NCI-H460 (cell line): ENCODE results near the gene AOAH. TPM values are rescaled to one million over a fixed set of nuclear protein-coding genes. Genes with fewer than 3 reads are reported as not detected.
A peak's percentile ranks its signal among the peaks of the same experiment; 100 is the strongest.

Source experiments
- DNase-seq: peaks from one replicate; pipeline ENCODE4 v3.0.0-alpha.2; 2016; ENCODE audit warnings: low read depth; ENCODE audit errors: extremely low read depth
- polyA plus RNA-seq: library from polyadenylated mRNA; depleted of rRNA; stranded (reverse); fragments of >200 nt; gene quantifications from 2 replicates; pipeline ENCODE4 v1.2.3, GENCODE V29; 2014; cell fraction: nucleus; rRNA removed
- total RNA-seq: library from RNA; depleted of rRNA; stranded (reverse); fragments of >200 nt; shearing (Covaris generic); gene quantifications from 2 replicates; pipeline ENCODE4 v1.2.3, GENCODE V29; 2014; rRNA removed

Gene AOAH, protein sequence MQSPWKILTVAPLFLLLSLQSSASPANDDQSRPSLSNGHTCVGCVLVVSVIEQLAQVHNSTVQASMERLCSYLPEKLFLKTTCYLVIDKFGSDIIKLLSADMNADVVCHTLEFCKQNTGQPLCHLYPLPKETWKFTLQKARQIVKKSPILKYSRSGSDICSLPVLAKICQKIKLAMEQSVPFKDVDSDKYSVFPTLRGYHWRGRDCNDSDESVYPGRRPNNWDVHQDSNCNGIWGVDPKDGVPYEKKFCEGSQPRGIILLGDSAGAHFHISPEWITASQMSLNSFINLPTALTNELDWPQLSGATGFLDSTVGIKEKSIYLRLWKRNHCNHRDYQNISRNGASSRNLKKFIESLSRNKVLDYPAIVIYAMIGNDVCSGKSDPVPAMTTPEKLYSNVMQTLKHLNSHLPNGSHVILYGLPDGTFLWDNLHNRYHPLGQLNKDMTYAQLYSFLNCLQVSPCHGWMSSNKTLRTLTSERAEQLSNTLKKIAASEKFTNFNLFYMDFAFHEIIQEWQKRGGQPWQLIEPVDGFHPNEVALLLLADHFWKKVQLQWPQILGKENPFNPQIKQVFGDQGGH
- total RNA-seq = 0.10 TPM in 1 of 2 replicates, not detected in the other
- not detected in 2 replicates for polyA plus RNA-seq

DNA sequence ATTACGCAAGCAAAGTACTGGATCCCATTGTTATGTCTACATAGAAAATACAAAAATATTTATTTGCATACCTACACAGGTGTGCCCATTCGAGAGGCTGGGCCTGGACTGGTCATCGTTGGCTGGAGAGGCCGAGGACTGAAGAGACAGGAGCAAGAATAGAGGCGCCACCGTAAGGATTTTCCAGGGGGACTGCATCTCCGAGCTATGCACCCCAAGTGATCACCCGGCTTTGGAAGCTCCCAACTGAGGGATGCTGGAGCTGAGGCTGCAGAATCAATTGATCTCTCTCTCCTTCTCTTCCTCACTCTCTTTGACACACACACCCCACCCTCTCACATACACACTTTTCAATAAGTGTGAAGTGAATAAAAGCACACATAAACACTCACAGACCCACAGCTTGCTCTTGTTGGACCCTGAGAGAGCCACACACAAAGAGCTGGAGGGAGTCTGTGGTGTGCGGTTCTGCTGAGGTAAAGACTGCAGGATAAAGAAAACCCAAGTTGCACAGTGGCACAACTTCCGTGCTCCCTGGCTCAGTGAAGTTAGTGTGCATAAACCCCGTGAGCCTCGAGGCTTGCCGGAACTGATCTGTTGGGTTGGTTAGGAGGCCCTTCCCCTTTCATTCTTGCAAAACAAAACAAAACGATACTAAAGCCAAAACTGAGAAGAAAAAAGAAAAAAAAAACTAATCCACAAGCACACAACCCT lies at the start of gene AOAH:
AOAH (minus strand) TSS at position 544 of the 714 bp plus-strand sequence; CDS start at position 198, 346 bp downstream.
- DNase-seq = no peak

DNA sequence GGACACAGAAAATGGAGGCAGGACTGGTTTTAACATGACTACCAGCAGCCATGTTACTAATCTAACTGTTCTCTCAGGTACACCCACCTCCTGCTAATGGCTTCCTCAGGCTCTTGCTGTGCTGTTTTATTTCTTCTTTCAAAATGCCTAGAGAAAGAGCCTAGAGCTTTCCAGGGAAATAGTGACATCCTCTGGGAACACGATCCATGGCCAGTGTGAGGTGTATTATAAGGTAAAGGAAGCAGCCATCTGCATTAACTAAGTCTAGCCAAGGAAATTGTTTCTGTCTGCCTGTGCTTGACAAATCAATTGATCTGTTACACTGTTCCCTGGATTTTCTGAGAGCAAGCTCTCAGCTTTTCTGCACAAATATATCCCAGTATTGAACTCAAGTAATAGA lies 42.2 kb upstream of the AOAH start:
- no peak for DNase-seq

- DNase-seq = no peak
Measured at GRCh38 chr7:36765605-36766004, 41.3 kb upstream of the AOAH start.

DNA sequence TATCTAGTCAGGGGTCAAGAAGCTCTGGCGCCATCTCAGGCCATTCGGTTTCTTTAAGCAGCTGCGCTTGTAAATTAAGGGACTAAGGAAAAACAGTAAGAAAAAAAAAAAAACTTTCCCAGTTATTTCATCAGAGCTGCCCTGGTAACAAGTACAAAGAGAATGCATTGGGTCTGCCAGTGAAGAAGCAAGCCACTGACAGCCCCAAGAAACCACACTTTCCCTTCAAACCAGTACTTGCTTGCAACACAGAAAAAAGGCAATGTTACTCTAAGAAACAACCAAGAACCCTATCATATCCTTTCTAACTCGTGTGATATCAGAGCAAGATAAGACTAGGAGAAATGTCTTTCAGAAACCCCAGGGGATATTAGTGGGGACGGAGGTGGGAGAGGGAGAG lies 40.6 kb upstream of the AOAH start:
- no peak for DNase-seq

- peak; percentile 14 for DNase-seq
Measured at GRCh38 chr7:36763132-36763816, 39.0 kb upstream of the AOAH start.

- no peak for DNase-seq
Measured at GRCh38 chr7:36762394-36762793, 38.1 kb upstream of the AOAH start.

- no peak for DNase-seq
Measured at GRCh38 chr7:36761835-36762234, 37.5 kb upstream of the AOAH start.

DNA sequence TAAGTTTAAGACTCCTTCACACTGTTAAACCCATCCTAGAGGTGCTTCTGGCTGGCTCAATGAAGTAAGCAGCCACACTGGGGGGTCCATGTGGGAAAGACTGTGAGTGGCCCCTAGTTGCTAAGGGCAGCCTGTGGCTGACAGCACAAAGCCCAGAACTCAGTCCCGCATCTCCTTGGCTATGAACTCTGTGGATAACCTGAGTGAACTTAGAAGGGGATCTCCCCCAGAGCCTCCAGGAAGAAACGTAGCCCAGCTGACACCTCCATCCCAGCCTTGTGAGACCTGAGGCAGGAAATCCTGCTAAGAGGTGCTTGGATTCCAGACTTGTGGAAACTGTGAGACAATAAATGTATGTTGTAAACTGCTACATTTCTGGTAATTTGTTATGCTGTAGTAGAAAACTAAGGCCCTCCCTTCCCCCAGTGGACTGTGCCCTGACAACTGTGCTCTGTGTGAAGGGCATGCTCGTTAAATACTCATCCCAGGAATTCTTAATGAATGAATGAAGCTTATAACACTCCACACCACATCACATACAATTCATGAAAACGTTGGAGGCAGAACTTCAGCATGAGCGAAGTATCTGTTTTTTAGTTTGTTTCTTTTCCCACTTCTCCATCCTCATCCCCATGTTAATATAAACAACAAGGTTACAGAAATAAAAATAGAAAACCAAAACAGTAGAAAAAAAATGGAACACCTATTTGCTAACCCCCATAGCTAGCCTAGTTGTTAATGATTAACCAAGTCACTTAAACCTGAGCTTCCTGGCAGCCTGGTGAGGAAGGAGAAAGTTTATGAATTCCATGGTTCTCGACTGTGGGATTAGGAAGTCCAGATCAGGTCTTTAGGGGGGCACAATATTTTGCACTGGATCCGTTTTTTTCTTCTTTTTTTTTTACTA lies 36.8 kb upstream of the AOAH start:
- DNase-seq = no peak

DNA sequence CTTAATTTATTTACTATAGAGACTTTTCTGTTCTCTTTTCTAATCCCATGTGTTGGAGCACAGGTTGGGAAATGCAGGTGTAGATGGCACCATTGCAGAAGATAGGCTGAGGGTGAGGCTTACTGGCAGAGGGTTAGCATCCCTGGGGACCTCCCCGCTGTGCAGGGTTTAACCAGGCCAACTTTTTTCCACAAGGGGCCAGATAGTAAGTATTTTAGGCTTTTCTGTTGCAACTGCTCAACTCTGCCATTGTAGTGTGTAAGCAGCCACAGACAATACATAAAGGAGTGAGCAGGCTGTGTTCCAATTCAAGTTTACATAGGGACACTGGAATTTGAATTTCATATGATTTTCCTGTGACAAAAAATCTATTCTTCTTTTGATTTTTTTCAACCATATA lies 34.6 kb upstream of the AOAH start:
- DNase-seq = no peak

DNA sequence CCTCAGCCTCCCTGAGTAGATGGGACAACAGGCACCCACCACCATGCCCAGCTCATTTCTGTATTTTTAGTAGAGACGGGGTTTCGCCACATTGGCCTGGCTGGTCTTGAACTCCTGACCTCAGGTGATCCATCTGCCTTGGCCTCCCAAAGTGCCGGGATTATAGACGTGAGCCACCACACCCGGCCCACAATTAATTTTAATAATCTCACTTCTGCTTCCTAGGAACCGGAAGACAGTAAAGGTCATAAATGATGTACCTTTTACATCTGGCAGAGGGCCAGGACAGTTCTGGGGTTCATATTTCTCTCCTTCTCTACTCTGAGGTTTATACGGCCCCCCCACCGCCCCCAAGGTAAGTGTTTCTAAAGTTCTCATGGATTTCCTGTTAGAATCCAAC lies 31.2 kb upstream of the AOAH start:
- DNase-seq = no peak

DNA sequence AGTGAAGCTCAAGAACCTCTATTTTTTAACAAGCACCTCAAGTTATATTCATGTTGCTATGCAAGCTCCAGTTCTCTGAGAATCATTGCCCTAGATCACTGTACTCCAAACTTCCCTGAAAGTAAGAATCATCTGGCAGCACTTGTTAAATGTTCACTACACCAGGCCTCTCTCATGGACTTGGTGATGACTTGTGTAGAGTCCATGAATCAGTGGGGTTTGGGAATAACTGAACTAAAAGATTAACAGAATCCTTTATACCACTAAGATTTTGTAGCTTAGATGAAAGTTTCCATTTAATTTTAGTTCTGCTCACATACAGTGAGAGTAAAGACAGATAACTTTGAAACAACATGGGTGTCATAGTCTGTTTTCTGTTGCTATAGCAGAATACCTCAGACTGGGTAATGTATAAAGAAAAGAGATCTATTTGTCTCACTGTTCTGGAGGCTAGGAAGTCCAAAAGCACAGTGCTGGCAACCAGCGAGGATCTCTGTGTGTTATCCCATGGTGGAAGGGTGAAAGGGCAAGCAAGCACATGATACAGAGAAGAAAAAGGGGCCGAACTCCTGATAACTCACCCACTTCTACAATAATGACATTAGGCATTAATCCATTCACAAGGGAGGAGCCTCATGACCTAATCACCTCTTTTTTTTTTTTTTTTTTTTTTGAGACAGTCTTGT lies 27.9 kb upstream of the AOAH start:
- no peak for DNase-seq

- DNase-seq = no peak
Measured at GRCh38 chr7:36750451-36750850, 26.2 kb upstream of the AOAH start.

DNA sequence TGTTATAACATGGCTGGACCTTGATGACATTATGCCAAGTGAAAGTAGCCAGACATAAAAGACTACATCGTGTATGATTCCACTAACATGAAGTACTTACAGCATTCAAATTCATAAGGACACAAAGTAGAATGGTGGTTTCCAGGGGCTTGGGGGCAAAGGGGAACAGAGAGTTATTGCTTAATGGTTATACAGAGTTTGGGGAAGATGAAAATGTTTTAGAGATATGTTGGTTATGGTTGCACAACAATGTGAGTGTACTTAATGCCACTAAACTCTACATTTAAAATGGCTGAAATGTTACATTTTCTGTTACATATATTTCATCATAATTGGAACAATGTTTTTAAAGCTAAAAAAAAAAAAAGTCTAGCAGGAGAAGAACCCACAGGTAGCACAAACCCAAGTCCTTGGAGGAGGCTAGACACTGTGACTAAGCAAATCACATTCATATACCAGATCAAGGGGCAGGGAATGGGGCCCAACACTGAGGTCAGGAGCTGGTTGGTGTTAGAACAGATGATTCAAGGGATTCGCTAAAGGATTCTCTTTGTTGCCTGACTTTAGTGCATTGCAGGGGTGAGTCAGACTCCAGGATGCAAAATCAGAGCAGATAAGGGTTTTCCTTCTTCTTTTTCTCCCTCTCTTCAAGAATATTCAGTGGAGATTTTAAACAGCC lies 25.1 kb upstream of the AOAH start:
- DNase-seq = no peak

DNA sequence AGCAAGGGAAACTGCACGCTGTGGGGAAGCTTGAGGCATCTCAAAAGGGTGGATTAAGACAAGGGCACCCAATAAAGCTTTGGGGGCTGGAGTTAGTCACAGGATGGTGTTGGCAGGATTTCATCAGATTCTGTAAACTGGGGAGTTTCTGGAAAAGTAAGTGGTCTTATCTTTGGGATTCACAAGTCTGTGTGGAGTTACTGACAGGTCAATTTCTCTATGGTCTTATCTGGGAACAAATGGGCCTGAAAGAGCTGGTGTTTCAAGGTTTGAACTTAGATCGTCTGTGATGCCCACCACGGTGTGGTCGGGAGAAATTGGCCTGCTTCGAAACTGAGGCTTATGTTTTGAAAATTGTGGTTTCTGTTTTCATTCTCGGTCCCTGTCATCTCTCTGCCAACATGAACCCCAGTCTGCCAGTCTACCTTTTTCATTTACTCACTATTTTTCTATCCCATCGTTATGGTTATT lies 23.8 kb upstream of the AOAH start:
- no peak for DNase-seq

DNA sequence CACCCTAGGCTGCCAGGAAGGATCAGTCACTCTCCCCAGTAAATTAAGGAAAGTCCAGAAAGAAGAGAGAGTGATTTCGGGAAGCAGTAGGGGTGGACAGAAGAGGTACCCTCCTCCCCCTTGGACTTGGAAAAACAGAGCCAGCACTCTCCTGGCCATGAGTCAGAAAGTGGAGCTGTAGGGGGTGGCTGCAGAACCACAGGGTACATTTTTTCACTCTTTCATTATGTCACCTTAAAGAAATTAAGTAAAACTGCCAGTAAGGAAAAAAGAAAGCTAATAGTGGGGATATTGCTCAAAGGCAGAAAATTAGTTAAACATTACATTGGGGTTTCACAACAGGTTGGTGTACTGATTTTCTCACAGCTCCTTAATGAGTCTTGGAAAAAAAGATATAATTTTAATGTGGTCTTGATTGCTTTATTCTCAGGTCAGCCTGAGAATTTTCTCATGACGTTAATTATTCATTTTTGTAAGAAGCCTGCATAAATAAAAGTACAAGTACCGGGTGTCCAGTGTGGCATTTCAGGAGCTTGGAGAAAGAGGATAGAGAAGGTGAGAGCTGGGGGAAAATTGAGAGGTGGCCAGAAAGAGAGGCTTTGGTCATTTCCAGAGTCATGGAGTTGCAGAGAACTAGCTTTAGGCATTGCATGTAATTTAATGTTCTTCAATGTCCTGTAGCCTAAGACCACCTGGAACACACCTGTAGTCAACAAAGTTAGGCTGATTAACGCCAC lies 23.2 kb upstream of the AOAH start:
- no peak for DNase-seq

DNA sequence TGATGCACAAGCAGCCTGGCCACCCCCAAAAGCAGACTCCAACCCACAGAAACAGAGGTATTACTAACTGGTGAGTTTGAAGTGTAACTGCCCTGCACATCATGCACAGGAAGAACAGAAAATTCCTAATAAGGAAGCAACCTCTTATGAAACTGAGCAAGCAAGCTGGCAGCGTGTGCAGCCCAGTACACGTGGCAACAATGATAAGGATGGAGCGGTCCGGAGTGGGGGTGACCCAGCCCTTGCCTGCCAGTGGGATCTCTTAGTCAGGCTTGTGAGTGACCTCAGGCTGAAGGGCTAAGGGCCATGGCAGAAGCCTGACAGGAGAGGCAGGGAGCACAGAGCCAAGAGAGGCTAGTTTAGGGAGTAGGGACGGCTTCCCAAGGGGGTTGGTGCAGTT lies 22.1 kb upstream of the AOAH start:
- no peak for DNase-seq

GRCh38 chr7:36742911-36743775 lies 18.8 kb upstream of the AOAH start:
- no peak for DNase-seq
